Measurements from ENCODE around the gene CGN.

DNA sequence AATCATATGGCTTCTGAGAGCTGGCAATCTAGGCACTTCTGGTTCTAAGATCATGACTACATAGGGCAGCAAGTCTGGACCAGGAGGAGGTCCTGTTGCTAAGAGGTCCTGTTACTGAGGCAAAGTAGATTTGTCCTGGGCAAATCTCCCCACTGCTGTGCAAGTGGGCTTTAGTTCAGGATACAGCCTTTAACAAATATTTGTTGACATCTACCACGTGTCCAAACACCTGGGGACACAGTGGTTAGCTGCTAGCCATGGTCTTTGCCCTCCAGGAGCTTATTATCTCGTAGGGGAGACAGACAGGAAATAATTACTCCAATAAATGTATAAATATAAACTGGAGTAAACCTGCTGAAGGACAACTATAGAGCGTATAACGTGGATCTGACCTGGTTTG is 3.2 kb downstream of the CGN start:
- TF ChIP-seq, protein P1, sequence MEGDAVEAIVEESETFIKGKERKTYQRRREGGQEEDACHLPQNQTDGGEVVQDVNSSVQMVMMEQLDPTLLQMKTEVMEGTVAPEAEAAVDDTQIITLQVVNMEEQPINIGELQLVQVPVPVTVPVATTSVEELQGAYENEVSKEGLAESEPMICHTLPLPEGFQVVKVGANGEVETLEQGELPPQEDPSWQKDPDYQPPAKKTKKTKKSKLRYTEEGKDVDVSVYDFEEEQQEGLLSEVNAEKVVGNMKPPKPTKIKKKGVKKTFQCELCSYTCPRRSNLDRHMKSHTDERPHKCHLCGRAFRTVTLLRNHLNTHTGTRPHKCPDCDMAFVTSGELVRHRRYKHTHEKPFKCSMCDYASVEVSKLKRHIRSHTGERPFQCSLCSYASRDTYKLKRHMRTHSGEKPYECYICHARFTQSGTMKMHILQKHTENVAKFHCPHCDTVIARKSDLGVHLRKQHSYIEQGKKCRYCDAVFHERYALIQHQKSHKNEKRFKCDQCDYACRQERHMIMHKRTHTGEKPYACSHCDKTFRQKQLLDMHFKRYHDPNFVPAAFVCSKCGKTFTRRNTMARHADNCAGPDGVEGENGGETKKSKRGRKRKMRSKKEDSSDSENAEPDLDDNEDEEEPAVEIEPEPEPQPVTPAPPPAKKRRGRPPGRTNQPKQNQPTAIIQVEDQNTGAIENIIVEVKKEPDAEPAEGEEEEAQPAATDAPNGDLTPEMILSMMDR (IDR thresholded peaks at IDR 0.05): no peak
- no peak for TF ChIP-seq POLR2A (IDR thresholded peaks at IDR 0.05; ENCODE audit: low read depth)

Measured in esophagus muscularis mucosa (tissue), 3 donors.